HEK293 (cell line): ENCODE data around the gene ZNF766.

Experiments
- CTCF ChIP-seq: fragments of 450-650 bp; formaldehyde crosslinking; IDR thresholded peaks from 2 replicates; pipeline ENCODE4 v1.5.1; 2016; ENCODE audit warnings: missing biosample characterization, missing genetic modification characterization
- KLF16 ChIP-seq: fragments of 450-650 bp; formaldehyde crosslinking; IDR thresholded peaks from 2 replicates; pipeline ENCODE4 v1.5.1; 2017; ENCODE audit warnings: missing biosample characterization, missing genetic modification characterization
- TRIM28 ChIP-seq: IDR thresholded peaks from 2 replicates; pipeline ENCODE4 v1.6.1; 2011; ENCODE audit warnings: low read length, control low read depth, borderline replicate concordance
- ZBTB7A ChIP-seq: fragments of 450-650 bp; formaldehyde crosslinking; IDR thresholded peaks from 2 replicates; pipeline ENCODE4 v1.5.1; 2016; ENCODE audit warnings: low read depth, missing biosample characterization, missing genetic modification characterization
- ZNF362 ChIP-seq: fragments of 450-650 bp; formaldehyde crosslinking; IDR thresholded peaks from 2 replicates; pipeline ENCODE4 v1.5.1; 2016; ENCODE audit warnings: missing biosample characterization, missing genetic modification characterization

DNA sequence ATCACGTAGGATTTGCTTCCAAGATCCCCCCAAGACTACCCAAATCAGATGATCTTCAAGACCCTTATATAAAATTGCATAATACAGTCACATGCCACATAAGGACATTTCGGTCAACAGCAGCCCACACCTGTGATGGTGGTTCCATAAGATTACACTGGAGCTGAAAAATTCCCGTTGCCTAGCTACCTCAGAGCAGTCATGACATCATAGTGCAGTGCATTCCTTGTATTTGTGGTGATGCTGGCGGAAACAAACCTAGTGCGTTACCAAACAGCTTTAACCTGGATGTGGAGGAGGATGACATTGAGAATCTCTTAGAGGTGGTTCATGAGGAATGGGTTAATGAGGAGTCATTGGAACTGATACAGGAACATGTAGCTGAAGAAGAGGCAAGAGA lies 4.8 kb downstream of the ZNF766 start:
- TF ChIP-seq CTCF (tag by site-specific recombination) (no peak), TRIM28 (no peak), ZNF362 (no peak), ZBTB7A (tag by site-specific recombination) (no peak), KLF16 (tag by site-specific recombination) (no peak)
